HepG2 (cell line): ENCODE data around the gene COX15. TPM values are rescaled to one million over a fixed set of nuclear protein-coding genes. Genes with fewer than 3 reads are reported as not detected.

Experiments used
- EEA1 ChIP-seq: sonication (generic); formaldehyde crosslinking; IDR thresholded peaks from 2 replicates; pipeline ENCODE4 v1.5.1; 2020; ENCODE audit warnings: mild to moderate bottlenecking, missing genetic modification reagents, borderline replicate concordance
- MEF2D ChIP-seq: sonication (generic); formaldehyde crosslinking; IDR thresholded peaks from 2 replicates; pipeline ENCODE4 v1.5.1; 2020; ENCODE audit warnings: mild to moderate bottlenecking, missing genetic modification reagents
- NFKB2 ChIP-seq: sonication (generic); formaldehyde crosslinking; IDR thresholded peaks from 2 replicates; pipeline ENCODE4 v1.4.0; 2020; ENCODE audit warnings: missing genetic modification reagents, borderline replicate concordance
- PAX8 ChIP-seq: sonication (generic); formaldehyde crosslinking; IDR thresholded peaks from 2 replicates; pipeline ENCODE4 v1.8.0; 2022; ENCODE audit warnings: mild to moderate bottlenecking, missing genetic modification reagents, borderline replicate concordance
- POLR2A ChIP-seq, 2 experiments: IDR thresholded peaks; 2 replicates each; pipeline ENCODE4 v1.6.1; 2011; ENCODE audit warnings: low read depth in 2 of 2, low read length in 2 of 2, mild to moderate bottlenecking in 1 of 2, moderate library complexity in 1 of 2; ENCODE audit not compliant: insufficient read depth in 1 of 2
- TP53 ChIP-seq: sonication (generic); formaldehyde crosslinking; conservative IDR thresholded peaks from 2 replicates; pipeline ENCODE4 v1.4.0; 2020; ENCODE audit warnings: missing genetic modification reagents
- TSC22D2 ChIP-seq: sonication (generic); formaldehyde crosslinking; IDR thresholded peaks from 2 replicates; pipeline ENCODE4 v1.5.1; 2020; ENCODE audit warnings: missing genetic modification reagents, mild to moderate bottlenecking, borderline replicate concordance
- ZNF605 ChIP-seq: sonication (generic); formaldehyde crosslinking; IDR thresholded peaks from 2 replicates; pipeline ENCODE4 v1.8.0; 2022; ENCODE audit warnings: mild to moderate bottlenecking, missing genetic modification reagents
- ZSCAN31 ChIP-seq: sonication (generic); formaldehyde crosslinking; IDR thresholded peaks from 2 replicates; pipeline ENCODE4 v1.5.0; 2020; ENCODE audit warnings: low read depth, mild to moderate bottlenecking, missing genetic modification reagents
- polyA plus RNA-seq, 8 experiments: library from polyadenylated mRNA; depleted of rRNA in 3 of 8; stranded (reverse) in 7 of 8; unstranded in 1 of 8; fragments of >200 nt; fragmentation: Illumina TruSeq in 4 of 8; extraction: Trizol in 4 of 8; gene quantifications; 2 replicates each; pipeline versions ENCODE4 v1.2.1 to v1.2.3, GENCODE V29; 2011 to 2016; ENCODE audit warnings: low read depth in 4 of 8, missing spikeins in 1 of 8, mixed read lengths in 1 of 8; ENCODE audit not compliant: insufficient read depth in 1 of 8
- total RNA-seq, 5 experiments: library from RNA; depleted of rRNA; stranded (reverse); fragments of >200 nt; fragmentation: Illumina TruSeq; extraction: Trizol; gene quantifications; 2 replicates each; pipeline ENCODE4 v1.2.3, GENCODE V29; 2016; ENCODE audit warnings: low read depth in 1 of 5
- TF ChIP-seq, protein P1 (sequence below), 2 experiments: sonication (generic) in 1 of 2; formaldehyde crosslinking in 1 of 2; IDR thresholded peaks; 2 replicates each; pipeline versions ENCODE4 v1.5.1 to v1.6.1; 2011 to 2020; ENCODE audit warnings: borderline replicate concordance in 1 of 2, low read depth in 1 of 2, low read length in 1 of 2, mild to moderate bottlenecking in 1 of 2, missing genetic modification reagents in 1 of 2, moderate library complexity in 1 of 2
- TF ChIP-seq, protein P2 (sequence below), 2 experiments: sonication (generic) in 1 of 2; formaldehyde crosslinking in 1 of 2; IDR thresholded peaks; 2 replicates each; pipeline versions ENCODE4 v1.4.0 to v1.6.1; 2018 to 2020; ENCODE audit warnings: missing genetic modification reagents in 2 of 2, borderline replicate concordance in 1 of 2, low read depth in 1 of 2, mild to moderate bottlenecking in 1 of 2, missing biosample characterization in 1 of 2
- TF ChIP-seq, protein P3 (sequence below): IDR thresholded peaks from 2 replicates; pipeline ENCODE4 v1.6.1; 2016; ENCODE audit warnings: low read depth, borderline replicate concordance
- TF ChIP-seq, protein P4 (sequence below): sonication (generic); formaldehyde crosslinking; IDR thresholded peaks from 2 replicates; pipeline ENCODE4 v1.4.0; 2020; ENCODE audit warnings: mild to moderate bottlenecking, missing genetic modification reagents
- TF ChIP-seq, protein P5 (sequence below): sonication (generic); formaldehyde crosslinking; IDR thresholded peaks from 2 replicates; pipeline ENCODE4 v1.5.0; 2020; ENCODE audit warnings: mild to moderate bottlenecking, missing genetic modification reagents, borderline replicate concordance

COX15 gene
- total and polyA plus RNA-seq, 2 of the 13 experiments (the other 11 are each of a cell fraction or from before 2014, with no cell fraction given): 19.2 to 44.7 TPM

DNA sequence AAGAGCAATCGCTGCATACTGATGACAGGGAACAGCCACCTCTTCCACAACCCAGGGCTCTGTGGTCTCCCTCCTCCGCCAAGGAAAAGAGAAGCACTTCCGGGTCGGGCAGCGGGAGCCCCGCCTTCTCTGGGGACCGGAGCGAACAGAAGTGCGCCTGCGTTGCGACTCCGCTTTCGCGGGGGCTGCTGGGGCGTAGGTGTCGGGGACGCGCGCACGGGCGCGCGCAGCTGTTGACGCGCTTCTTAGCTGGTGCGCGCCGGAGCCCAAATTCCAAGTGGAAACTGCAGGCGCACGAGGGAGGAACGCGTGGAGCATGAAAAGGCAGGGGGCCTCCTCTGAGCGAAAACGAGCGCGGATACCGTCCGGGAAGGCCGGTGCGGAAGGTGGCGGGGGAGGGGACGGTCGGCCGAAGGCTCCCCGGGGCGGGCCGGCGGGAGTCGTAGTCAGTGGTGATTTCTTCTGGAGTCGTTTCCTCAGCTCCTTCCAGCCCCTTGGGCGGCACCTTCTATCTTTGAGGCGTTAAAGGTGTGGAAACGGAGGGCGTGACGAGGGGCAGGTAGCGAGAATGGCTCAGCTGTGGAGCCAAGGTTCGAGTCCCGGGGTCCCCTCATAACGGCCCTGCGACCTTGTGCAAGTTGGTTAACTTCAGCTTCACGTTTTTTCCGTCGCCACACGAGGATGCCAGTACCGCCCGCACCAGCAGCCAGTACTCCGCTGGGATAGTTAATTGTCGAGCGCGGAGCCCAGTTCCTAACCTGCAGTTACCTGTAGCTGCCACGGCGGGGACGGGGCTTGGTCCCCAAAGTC lies at the start of gene COX15, which contains the start of gene CUTC (continued):
- TF ChIP-seq, protein P1, sequence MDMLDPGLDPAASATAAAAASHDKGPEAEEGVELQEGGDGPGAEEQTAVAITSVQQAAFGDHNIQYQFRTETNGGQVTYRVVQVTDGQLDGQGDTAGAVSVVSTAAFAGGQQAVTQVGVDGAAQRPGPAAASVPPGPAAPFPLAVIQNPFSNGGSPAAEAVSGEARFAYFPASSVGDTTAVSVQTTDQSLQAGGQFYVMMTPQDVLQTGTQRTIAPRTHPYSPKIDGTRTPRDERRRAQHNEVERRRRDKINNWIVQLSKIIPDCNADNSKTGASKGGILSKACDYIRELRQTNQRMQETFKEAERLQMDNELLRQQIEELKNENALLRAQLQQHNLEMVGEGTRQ (IDR thresholded peaks at IDR 0.05; ENCODE audit: low read depth, low read length): no peak
- TF ChIP-seq, protein P1 (CRISPR knock-in tag; IDR thresholded peaks at IDR 0.05; ENCODE audit: borderline replicate concordance): no peak; the same call in 1 of the 2 replicates
- TF ChIP-seq POLR2A (IDR thresholded peaks at IDR 0.05; ENCODE audit: insufficient read depth in 1 of 2, low read depth in 2 of 2, low read length in 2 of 2) (peak; percentile 85 to 88), TSC22D2 (CRISPR knock-in tag) (no peak), EEA1 (CRISPR knock-in tag) (no peak), PAX8 (peak; percentile 68; the same call in 1 of the 2 replicates), NFKB2 (no peak), ZNF605 (no peak; the same call in 1 of the 2 replicates), MEF2D (CRISPR knock-in tag) (peak; percentile 28; the same call in 1 of the 2 replicates), ZSCAN31 (CRISPR knock-in tag) (peak; percentile 85), TP53 (CRISPR knock-in tag) (no peak)
- TF ChIP-seq, protein P2, sequence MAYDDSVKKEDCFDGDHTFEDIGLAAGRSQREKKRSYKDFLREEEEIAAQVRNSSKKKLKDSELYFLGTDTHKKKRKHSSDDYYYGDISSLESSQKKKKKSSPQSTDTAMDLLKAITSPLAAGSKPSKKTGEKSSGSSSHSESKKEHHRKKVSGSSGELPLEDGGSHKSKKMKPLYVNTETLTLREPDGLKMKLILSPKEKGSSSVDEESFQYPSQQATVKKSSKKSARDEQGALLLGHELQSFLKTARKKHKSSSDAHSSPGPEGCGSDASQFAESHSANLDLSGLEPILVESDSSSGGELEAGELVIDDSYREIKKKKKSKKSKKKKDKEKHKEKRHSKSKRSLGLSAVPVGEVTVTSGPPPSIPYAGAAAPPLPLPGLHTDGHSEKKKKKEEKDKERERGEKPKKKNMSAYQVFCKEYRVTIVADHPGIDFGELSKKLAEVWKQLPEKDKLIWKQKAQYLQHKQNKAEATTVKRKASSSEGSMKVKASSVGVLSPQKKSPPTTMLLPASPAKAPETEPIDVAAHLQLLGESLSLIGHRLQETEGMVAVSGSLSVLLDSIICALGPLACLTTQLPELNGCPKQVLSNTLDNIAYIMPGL (CRISPR knock-in tag; IDR thresholded peaks at IDR 0.05; ENCODE audit: borderline replicate concordance in 1 of 2, low read depth in 1 of 2): peak; percentile 78 to 87; a peak in 3 of 4 replicates
- TF ChIP-seq, protein P3, sequence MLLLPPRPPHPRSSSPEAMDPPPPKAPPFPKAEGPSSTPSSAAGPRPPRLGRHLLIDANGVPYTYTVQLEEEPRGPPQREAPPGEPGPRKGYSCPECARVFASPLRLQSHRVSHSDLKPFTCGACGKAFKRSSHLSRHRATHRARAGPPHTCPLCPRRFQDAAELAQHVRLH (CRISPR knock-in tag): peak; percentile 40
- TF ChIP-seq, protein P4, sequence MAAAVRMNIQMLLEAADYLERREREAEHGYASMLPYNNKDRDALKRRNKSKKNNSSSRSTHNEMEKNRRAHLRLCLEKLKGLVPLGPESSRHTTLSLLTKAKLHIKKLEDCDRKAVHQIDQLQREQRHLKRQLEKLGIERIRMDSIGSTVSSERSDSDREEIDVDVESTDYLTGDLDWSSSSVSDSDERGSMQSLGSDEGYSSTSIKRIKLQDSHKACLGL: peak; percentile 61; the same call in 1 of the 2 replicates
- TF ChIP-seq, protein P5, sequence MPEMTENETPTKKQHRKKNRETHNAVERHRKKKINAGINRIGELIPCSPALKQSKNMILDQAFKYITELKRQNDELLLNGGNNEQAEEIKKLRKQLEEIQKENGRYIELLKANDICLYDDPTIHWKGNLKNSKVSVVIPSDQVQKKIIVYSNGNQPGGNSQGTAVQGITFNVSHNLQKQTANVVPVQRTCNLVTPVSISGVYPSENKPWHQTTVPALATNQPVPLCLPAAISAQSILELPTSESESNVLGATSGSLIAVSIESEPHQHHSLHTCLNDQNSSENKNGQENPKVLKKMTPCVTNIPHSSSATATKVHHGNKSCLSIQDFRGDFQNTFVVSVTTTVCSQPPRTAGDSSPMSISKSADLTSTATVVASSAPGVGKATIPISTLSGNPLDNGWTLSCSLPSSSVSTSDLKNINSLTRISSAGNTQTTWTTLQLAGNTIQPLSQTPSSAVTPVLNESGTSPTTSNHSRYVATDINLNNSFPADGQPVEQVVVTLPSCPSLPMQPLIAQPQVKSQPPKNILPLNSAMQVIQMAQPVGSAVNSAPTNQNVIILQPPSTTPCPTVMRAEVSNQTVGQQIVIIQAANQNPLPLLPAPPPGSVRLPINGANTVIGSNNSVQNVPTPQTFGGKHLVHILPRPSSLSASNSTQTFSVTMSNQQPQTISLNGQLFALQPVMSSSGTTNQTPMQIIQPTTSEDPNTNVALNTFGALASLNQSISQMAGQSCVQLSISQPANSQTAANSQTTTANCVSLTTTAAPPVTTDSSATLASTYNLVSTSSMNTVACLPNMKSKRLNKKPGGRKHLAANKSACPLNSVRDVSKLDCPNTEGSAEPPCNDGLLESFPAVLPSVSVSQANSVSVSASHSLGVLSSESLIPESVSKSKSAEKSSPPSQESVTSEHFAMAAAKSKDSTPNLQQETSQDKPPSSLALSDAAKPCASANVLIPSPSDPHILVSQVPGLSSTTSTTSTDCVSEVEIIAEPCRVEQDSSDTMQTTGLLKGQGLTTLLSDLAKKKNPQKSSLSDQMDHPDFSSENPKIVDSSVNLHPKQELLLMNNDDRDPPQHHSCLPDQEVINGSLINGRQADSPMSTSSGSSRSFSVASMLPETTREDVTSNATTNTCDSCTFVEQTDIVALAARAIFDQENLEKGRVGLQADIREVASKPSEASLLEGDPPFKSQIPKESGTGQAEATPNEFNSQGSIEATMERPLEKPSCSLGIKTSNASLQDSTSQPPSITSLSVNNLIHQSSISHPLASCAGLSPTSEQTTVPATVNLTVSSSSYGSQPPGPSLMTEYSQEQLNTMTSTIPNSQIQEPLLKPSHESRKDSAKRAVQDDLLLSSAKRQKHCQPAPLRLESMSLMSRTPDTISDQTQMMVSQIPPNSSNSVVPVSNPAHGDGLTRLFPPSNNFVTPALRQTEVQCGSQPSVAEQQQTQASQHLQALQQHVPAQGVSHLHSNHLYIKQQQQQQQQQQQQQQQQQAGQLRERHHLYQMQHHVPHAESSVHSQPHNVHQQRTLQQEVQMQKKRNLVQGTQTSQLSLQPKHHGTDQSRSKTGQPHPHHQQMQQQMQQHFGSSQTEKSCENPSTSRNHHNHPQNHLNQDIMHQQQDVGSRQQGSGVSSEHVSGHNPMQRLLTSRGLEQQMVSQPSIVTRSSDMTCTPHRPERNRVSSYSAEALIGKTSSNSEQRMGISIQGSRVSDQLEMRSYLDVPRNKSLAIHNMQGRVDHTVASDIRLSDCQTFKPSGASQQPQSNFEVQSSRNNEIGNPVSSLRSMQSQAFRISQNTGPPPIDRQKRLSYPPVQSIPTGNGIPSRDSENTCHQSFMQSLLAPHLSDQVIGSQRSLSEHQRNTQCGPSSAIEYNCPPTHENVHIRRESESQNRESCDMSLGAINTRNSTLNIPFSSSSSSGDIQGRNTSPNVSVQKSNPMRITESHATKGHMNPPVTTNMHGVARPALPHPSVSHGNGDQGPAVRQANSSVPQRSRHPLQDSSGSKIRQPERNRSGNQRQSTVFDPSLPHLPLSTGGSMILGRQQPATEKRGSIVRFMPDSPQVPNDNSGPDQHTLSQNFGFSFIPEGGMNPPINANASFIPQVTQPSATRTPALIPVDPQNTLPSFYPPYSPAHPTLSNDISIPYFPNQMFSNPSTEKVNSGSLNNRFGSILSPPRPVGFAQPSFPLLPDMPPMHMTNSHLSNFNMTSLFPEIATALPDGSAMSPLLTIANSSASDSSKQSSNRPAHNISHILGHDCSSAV (CRISPR knock-in tag): no peak
